HG02852 (cell line): ENCODE data around the gene METAP2.
"Not testable (repeated sequence)": the region's sequence is repeated elsewhere in the genome, so short reads cannot be mapped to it uniquely, and the experiment has no call there.

Source experiments
- ATAC-seq: cut with Tn5 transposase; IDR thresholded peaks from one replicate; pipeline ENCODE4 v1.9.1; 2021; ENCODE audit warnings: mild to moderate bottlenecking, moderate library complexity; ENCODE audit not compliant: unreplicated experiment

The METAP2 gene

DNA sequence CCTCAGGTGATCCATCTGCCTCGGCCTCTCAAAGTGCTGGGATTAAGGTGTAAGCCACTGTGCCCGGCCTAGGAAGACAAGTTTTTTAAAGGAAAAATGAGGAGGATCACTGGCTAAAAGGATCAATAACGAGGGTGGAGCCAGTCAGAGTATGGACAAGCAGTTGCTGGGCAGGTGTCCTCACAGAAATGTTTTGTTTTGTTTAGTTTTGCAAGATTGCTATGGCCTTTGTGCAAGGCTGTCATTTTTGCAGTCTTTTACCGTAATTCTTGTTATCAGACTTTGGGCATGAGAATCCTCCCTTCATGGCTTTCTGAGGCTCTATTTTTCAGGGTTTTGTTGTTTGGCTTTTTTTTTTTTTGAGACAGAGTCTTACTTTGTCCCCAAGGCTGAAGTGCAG is 11.9 kb upstream of the METAP2 start:
- no peak for ATAC-seq

DNA sequence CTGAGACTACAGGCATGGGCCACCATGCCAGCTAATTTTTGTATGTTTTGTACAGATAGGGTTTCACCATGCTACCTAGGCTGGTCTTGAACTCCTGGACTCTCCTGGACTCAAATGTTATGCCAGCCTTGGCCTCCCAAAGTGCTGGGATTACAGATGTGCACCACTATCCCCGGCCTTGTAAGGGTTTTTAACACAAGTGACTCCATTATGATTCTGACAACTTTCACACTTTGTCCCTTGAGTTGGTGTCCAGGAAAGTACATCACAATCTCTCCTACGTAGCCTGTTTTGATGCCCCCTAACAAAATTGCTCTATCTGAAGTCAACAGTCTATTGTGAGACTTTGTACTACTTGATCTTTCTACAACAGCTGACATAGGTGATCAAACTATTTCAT is 11.4 kb upstream of the METAP2 start:
- ATAC-seq: no peak

DNA sequence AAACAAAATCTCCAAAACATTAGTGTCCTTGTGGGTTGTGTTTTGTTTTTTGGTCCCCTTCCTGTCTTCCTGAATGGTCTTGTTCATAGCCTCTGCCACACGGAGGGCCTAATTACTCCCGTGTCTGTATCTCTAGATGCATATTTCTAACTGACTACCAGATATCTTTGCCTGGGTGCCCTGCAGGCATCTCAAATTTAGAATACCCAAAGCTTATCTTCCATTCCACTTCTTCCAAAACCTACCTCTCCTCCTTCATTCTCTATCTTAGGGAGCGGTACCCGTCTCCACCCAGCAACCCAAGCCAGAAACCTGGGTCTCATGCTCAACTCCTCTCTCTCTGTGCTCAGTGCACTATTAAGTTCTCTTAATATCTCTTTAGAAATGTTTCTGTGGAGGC is 10.9 kb upstream of the METAP2 start:
- ATAC-seq: no peak

DNA sequence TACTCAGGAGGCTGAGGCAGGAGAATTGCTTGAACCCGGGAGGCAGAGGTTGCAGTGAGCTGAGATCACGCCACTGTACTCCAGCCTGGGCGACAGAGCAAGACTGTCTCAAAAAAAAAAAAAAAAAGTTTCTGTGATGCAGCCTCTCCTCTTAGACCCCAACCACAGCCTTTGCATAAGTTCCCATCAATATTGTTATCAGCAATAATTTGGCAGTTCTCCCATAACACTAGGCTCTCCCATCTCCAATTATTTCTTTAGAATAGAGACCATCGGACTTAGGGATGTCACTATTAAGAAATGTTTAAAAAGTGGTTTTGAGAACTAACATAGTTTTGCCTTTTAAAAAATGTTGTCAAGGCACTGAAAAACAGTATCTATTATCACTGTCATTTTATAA is 10.2 kb upstream of the METAP2 start:
- ATAC-seq: not testable (repeated sequence)

DNA sequence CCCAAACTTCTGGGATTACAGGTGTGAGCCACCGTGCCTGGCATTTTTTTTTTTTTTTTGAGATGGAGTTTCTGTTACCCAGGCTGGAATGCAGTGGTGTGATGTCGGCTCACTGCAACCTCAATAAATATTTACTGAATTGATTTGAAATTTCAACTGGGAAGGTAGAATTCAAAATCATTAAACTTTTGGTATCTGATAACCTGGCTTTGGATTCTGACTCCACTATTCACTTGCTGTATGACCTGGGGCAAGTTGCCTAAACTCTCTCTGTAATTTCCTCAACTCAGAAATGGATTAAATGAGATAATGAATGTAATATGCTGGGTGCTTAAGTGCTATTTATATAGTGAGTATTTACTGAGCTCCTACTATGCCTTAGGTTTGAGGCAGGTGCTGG is 8.7 kb upstream of the METAP2 start:
- no peak for ATAC-seq

DNA sequence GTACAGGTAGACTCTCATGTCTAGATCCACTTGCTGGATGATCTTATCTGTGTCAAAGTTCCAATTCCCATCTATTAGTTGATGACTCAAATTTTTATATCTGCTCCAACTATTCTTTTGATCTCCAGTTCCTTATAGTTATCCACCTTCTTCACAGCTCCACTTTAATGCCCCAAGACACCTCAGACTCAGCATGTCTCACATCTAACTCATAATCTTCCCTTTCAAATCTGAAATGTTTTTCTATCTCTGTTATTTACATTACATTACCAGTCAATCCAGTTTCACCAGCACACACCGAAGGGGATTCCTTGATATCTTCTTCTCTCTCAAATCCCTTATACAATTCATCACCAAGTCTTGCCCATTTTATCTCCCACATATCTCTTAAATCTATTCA is 3.7 kb upstream of the METAP2 start:
- no peak for ATAC-seq

DNA sequence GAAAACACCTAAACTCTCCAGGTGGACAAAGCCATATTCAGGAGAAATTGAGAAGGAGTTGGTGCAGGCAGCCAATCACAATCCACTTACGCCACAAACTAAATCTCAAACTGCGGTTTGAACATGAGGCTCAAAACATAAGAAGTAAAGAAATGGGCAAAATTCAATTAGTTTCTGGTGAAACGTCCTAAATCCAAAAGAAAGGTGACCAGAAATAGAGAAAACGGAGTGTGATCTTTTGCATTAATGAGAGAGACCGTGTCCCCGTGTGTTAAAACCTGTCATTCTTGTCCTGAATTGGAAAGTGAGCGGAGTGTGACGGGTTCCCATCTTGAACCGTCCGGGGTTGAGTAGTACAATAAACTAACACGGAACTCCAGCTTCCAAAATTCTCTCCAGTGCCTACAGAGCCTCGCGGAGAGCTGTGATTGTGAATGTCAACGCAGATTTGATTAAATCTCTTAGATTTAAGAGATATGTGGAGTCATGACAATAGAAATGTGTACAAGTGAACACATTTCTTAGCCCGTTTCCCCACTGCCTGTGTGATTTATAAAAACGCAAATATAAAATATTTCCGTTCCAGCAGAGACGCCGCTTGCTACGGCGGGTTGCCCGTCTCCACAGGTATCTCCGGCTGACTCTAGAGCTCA is 595 bp upstream of the METAP2 start:
- ATAC-seq: peak; percentile 38

DNA sequence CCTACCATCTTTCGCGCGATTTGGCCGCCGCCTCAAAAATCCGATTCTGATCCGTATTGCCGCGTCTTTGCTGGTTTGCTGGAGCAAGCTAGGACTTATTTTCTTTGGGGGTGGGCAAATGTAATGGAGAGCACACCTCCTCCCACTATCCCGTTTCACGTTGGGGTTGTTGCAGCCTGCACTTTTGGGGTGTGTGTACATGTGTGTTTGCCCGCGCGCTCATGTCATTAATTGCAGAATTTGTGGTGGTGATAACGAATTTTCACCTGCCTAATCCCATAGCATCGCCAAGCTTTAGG is 657 bp downstream of the METAP2 start:
- ATAC-seq: no peak

DNA sequence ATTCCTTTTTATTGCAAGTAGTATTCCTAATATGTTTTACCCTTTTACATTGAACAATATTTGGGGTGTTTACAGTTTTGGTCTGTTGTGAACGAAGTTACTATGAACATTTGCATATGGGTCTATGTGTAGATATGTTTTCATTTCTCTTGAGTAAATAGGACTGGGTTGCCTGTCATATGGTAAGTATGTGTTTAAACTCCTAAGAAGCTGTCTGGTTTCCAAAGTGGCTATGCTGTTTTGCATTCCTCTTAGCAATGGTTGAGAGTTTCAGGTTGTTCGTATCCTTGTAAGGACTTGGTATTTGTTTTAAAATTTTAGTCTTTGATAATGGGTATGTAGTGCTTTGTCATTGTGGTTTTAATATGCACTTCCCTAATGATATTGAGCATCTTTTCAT is 6.3 kb downstream of the METAP2 start:
- no peak for ATAC-seq

DNA sequence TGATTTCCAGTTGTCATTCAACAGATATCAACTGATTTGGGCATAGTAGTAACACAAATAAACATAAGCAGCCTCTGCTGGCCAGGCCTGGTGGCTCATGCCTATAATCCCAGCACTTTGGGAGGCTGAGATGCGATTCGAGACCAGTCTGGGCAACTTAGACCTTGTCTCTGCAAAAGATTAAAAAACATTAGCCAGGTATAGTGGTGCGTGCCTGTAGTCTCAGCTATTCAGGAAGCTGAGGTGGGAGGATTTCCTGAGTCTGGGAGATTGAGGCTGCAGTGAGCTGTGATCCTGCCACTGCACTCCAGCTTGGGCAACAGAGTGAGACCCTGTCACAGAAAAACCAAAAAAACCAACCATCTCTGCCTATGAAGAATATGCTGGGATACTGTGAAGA is 7.1 kb downstream of the METAP2 start:
- ATAC-seq: no peak

DNA sequence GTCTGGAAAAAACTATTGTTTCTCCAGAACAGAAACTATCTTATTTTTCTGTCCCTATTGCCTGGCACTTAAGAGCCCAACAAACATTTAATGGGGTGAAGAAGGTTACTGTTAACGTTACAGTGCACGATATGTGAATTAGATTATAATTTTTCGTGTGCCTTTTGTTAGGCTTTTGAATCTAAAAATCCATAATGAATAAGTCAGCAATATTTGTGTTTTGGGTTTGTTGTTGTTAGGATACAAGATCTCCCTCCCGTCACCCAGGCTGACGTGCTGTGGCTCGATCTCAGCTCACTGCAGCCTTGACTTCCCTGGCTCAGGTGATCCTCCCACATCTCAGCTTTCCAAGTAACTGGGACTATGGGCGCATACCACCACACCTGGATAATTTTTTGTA is 7.9 kb downstream of the METAP2 start:
- ATAC-seq: no peak

DNA sequence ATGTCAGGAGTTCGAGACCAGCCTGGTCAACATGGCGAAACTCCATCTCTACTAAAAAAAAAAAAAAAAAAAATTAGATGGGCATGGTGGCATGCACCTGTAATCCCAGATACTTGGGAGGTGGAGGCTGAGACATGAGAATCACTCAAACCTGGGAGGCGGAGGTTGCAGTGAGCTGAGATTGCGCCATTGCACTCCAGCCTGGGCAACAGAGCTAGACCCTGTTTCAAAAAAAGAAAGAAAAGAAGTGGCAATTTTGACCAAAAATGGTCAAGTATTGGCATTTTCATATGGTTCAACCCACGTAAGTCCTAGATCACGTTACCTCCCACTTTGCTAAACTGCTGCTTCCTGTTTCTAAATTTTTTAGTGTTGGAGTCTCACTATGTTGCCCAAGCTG is 8.6 kb downstream of the METAP2 start:
- not testable (repeated sequence) for ATAC-seq

DNA sequence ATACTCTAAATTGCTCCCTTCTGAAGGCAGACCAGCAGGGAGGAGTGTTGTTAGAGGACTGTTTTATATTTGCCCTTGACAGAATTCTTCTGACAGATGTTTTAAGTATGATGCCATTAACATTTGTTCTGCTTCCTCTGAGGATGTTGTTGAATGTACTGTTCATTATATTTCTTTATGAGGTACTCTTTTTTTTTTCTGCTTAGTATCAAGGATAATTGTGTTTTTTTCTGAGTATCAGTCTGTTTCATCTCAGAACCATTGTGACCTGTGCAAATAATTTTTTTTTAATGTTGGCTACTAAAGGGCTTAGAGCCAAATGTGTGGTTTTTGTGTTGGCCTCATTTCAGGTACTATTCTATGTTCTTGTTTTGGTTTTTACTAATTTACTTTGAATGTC is 10.6 kb downstream of the METAP2 start:
- no peak for ATAC-seq

DNA sequence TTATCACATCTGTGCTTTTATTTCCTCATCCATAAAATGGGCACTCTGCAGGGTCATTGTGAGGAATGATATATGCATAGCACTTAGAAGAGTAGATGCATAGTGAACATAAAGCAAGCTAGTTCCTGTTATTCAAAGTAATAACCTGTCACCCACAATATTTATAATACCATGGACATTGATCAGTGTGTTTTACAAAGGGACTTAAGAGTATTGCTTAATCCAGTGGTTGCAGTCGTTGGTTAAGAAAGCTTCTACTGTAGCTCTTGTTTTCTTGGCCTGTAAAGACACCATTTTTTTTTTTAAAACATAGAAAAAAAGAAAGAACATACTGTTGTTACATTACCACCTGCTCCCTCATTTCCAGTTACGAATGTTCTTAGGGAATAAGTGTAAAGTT is 13.1 kb downstream of the METAP2 start:
- no peak for ATAC-seq

DNA sequence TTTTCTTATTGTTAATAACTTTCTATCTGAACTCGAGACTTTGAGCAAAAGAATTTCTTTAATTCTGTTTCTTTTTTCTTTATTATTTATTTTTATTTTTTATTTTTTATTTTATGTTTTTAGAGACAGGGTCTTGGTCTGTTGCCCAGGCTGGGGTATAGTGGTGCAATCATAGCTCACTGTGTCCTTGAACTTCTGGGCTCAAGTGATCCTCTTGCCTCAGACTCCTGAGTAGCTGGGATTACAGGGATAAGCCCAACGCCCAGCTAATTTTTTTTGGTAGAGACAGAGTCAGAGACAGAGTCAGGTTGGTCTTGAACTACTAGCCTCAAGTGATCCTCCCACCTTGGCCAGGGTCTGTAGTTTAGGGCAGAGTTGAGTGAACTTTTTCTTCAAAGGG is 18.5 kb downstream of the METAP2 start:
- no peak for ATAC-seq

DNA sequence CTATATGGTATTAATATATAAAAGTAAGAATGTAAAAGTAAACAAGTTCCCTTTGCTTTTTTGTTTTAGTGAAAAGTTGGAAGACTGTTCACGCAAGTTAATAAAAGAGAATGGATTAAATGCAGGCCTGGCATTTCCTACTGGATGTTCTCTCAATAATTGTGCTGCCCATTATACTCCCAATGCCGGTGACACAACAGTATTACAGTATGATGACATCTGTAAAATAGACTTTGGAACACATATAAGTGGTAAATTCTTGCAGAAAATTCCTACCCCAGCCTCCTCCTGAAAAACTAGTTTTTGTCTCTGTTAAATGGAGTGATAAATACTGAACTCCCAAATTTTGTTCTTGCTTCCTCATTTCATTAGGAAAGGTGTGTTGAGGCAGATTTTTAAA is 20.9 kb downstream of the METAP2 start:
- ATAC-seq: no peak

DNA sequence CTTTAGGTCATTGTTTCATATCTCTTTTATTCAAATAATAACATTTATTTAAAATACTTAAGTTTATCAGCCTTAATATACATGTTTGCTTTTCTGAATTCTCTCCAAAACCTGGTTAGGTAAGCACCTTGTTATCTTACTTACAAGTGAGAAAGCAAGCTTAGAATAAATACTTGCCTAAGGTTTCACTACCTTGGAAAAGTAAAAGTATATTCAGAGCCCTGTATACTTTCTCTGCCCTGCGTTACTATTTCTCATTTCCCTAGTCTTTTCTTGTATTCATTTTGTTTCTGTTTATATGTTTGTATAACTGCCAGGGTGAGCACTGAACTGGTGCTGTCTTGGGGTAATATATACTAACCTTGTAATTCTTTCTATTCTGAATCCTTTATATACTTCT is 21.5 kb downstream of the METAP2 start:
- ATAC-seq: no peak

DNA sequence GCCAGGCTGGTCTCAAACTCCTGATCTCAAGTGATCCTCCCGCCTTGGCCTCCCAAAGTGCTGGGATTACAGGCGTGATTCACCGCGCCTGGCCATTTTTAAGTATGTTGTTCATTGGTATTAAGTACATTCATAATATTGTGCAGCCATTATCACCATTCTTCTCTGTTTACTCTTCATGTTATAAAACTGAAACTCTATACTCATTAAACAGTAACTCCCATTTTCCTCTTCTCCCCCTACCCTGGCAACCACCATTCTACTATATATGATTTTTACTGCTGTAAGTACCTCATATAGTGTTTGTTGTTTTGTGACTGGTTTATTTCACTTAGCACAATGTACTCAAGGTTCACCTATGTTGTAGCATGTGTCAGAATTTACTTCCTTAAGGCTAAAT is 23.1 kb downstream of the METAP2 start:
- no peak for ATAC-seq

DNA sequence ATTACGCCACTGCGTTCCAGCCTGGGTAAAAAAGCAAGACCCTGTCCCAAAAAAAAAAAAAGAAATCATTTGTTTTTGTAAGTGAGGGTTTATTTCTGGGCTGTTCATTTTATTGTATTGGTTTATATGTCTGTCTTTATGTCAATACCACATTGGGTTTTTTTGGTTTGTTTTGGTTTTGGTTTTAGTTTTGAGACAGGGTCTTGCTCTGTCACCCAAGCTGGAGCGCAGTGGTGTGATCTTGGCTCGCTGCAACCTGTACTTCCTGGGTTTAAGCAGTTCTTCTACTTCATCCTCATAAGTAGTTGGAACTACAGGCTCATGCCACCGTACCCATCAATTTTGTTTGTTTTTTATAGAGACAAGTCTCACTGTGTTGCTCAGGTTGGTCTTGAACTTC is 25.0 kb downstream of the METAP2 start:
- no peak for ATAC-seq

DNA sequence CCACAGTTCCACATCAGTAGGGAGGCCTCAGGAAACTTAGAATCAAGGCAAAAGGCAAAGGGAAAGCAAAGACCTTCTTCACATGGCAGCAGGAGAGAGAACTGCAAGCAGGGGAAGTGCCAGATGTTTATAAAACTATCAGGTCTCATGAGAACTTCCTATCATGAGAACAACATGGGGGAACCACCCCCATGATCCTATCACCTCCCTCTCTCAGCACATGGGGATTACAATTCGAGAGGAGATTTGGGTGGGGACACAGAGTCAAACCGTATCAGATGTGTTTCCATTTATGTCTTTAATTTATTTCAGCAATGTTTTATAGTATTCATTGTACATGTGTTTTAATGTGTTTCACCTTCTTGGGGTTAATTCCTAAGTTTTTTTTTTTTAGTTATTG is 25.8 kb downstream of the METAP2 start:
- no peak for ATAC-seq

DNA sequence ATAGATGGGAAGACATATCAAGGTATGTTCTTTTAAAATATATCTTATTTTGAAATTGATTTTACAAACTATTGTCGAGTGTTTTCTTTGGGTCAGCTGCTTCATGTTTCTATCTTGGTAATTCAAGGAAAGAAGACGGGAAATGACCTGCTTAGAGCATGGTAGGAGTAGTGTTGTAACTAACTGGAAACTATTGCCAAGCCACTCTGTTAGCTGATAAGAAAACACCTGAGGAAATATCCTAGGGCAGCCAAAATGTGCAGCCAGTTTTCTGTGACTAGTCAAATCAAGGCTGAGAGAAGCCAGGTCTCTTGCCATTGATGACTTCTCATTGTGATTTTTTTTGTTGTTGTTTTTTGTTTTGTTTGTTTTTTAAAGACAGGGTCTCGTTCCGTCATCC is 30.2 kb downstream of the METAP2 start:
- no peak for ATAC-seq

DNA sequence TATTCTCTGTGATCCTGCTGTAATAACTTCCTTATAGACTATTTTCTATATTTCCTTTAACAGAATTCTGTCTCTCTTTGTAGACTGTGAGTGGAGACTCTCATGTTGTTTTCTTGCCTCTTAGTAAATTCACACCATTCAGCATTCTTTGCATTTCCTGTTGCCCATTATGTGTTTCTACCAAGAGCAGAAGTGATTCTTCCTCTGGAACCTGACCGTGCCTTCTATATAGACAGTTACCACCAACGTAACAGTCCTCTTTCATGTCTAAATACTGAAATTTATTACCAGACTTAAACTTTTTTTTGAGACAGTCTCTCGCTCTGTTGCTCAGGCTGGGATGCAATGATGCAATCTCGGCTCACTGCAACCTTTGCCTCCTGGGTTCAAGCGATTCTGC is 31.1 kb downstream of the METAP2 start:
- ATAC-seq: peak; percentile 95

DNA sequence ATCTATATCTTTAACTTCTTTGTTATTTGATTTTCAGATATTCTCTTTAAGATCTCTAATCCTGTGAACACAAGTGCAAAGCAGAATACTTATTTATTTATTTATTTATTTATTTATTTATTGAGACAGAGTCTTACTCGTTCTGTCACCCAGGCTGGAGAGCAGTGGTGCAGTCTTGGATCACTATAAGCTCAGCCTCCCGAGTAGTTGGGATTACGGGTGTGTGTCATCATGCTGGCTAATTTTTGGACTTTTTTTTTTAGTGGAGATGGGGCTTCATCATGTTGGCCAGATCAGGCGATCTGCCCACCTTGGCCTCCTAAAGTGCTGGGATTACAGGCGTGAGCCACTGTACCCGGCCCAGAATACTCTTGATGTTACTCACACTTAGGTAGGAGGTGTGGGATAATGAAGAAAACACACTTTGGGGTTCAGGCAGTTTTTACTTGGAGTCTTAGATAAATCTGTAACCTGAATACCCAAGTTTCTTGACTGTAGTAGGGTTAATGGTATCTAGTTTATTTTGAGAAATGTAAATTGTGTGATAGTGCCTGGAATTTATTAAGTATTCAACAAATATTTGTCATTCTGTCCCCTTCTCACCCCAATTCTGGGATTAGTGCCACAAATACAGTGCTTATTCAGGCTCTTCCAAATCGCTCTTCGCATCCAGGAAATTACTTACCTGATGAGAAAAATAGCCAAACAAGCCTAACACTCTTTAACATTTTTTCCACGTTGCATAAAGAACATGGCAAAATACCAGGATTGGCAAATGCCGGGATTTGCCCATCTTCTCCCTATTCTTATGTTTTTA is 33.0 kb downstream of the METAP2 start:
- no peak for ATAC-seq
